ENCODE measurements around the gene SART1.
"Not testable (repeated sequence)": the region's sequence is repeated elsewhere in the genome, so short reads cannot be mapped to it uniquely, and the experiment has no call there.

The SART1 gene

GRCh38 chr11:66020212-66020611, 58.7 kb downstream of the SART1 start:
- DNase-seq, result no peak

DNA sequence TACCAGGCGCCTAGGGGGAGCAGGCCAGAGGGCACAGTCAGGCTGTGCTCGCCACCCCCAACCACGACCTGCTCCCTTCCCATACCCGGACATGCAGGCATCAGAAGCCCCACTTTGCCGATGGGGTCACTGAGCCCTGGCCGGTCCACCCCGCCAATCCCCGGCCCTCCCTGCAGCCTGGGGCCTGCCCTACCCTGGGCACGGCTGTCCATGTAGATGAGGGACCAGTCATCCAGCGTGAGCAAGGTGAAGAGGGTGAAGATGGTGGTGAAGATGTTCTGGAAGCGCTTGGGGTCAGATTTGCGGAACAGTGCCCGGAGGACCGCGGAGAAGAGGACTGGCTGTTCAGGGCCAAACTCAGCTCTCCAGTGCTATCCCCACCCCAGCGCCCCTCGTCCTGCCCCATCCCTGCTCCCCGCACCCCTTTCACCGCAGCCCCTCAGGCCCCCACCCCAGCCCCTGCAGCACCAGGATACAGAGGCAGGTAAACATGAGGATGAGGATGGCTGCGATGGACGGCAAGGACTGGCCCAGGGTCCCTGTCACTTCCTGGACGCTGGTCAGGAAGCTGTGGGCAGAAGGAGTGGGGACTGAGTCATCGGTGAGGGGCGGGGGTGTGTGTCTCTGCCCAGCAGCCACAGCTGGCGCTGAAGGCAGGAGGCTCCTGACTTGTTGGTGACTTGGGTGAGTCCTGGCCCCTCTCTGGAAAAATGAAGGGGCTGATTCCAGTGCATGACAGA, 59.3 kb downstream of the SART1 start:
- DNase-seq, result no peak

- DNase-seq, result peak; percentile 77
Measured at GRCh38 chr11:66022401-66023185, 61.1 kb downstream of the SART1 start.

GRCh38 chr11:66023186-66023440, 61.6 kb downstream of the SART1 start:
- DNase-seq, result not testable (repeated sequence)

GRCh38 chr11:66026017-66026529, 64.5 kb downstream of the SART1 start, which contains the start of gene CATSPER1:
Gene CATSPER1, minus strand, starts transcription at chr11:66026479. Its CDS starts 100 bp downstream, at chr11:66026379.
- DNase-seq, result no peak
